PC-3 (cell line): ENCODE data around the gene KCNQ1. TPM values are rescaled to one million over a fixed set of nuclear protein-coding genes. Genes with fewer than 3 reads are reported as not detected.

ENCODE experiments used
- ATAC-seq: fragments of 200-7000 bp; cut with Tn5 transposase; 2 replicates; pipeline ENCODE4 v1.9.1; 2020; ENCODE audit warnings: mild to moderate bottlenecking, moderate library complexity
- BruUV-seq: library from RNA; stranded (reverse); fragments of 400-500 nt; replicated peaks from 2 replicates; lab custom pipeline; 2021; lab: Mats Ljungman, UMichigan
- CTCF ChIA-PET: fragments of 300-600 bp; sonication (Branson Sonifier 250); formaldehyde crosslinking; loops from one replicate; lab custom pipeline; 2022; ENCODE audit warnings: antibody characterized with exemption; lab: Charles Lee
- POLR2A ChIA-PET: fragments of 300-600 bp; sonication (Branson Sonifier 250); formaldehyde crosslinking; loops from one replicate; lab custom pipeline; 2022; ENCODE audit warnings: antibody characterized with exemption; ENCODE audit not compliant: unreplicated experiment; lab: Charles Lee
- DNase-seq: peaks from one replicate; pipeline ENCODE4 v3.0.0-alpha.2; 2015
- H2AFZ ChIP-seq: fragments of 300-600 bp; sonication (generic); 2 replicates; pipeline ENCODE4 v1.6.0; 2016; ENCODE audit warnings: antibody characterized with exemption, low read length
- H3F3A ChIP-seq: fragments of 300-600 bp; sonication (generic); one replicate; pipeline ENCODE4 v1.6.0; 2017; ENCODE audit warnings: antibody characterized with exemption, low read length, control low read depth, mild to moderate bottlenecking; ENCODE audit not compliant: unreplicated experiment
- H3K27ac ChIP-seq: fragments of 300-600 bp; sonication (generic); 2 replicates; pipeline ENCODE4 v1.5.1; 2016; ENCODE audit warnings: mild to moderate bottlenecking, low read length
- H3K27me3 ChIP-seq: fragments of 300-600 bp; sonication (generic); 2 replicates; pipeline ENCODE4 v1.6.1; 2016; ENCODE audit warnings: low read length, mixed read lengths
- H3K36me3 ChIP-seq: fragments of 300-600 bp; sonication (generic); 2 replicates; pipeline ENCODE4 v1.6.1; 2016; ENCODE audit warnings: low read depth, mixed run types, low read length, mixed read lengths
- H3K4me1 ChIP-seq: fragments of 300-600 bp; sonication (generic); 2 replicates; pipeline ENCODE4 v1.5.1; 2016; ENCODE audit warnings: low read length; ENCODE audit not compliant: insufficient read depth
- H3K4me2 ChIP-seq: fragments of 300-600 bp; sonication (generic); 2 replicates; pipeline ENCODE4 v1.6.0; 2016; ENCODE audit warnings: low read length
- H3K4me3 ChIP-seq: fragments of 300-600 bp; sonication (generic); 2 replicates; pipeline ENCODE4 v1.5.1; 2016; ENCODE audit warnings: mild to moderate bottlenecking, low read length, mixed read lengths
- H3K79me2 ChIP-seq: fragments of 300-600 bp; sonication (generic); 2 replicates; pipeline ENCODE4 v1.6.1; 2017; ENCODE audit warnings: low read length, mixed read lengths
- H3K9ac ChIP-seq: fragments of 300-600 bp; sonication (generic); 2 replicates; pipeline ENCODE4 v1.6.0; 2016; ENCODE audit warnings: mild to moderate bottlenecking, low read length
- H3K9me2 ChIP-seq: fragments of 300-600 bp; sonication (generic); replicated peaks from 2 replicates; pipeline ENCODE4 v1.6.1; 2016; ENCODE audit warnings: mixed run types, low read length, mixed read lengths
- H3K9me3 ChIP-seq: fragments of 300-600 bp; sonication (generic); 2 replicates; pipeline ENCODE4 v1.6.1; 2016; ENCODE audit warnings: low read length, mixed read lengths
- H4K20me1 ChIP-seq: fragments of 300-600 bp; sonication (generic); 2 replicates; pipeline ENCODE4 v1.6.1; 2016; ENCODE audit warnings: low read length, mixed read lengths
- EZH2 ChIP-seq: fragments of 300-600 bp; sonication (generic); IDR thresholded peaks from one replicate; pipeline ENCODE4 v1.6.1; 2017; ENCODE audit warnings: antibody characterized with exemption, mild to moderate bottlenecking, low read length; ENCODE audit not compliant: unreplicated experiment
- EZH2phosphoT487 ChIP-seq: fragments of 300-600 bp; sonication (generic); IDR thresholded peaks from 2 replicates; pipeline ENCODE4 v1.6.1; 2018; ENCODE audit warnings: mild to moderate bottlenecking, antibody characterized with exemption, low read length, borderline replicate concordance
- intact Hi-C: fragments of 100-400 bp; cut with micrococcal nuclease; formaldehyde crosslinking; loops from 2 replicates; pipeline ENCODE4 v1.9.0; 2023
- total RNA-seq: library from RNA; depleted of rRNA; stranded (reverse); fragments of >200 nt; gene quantifications from 2 replicates; pipeline ENCODE4 v1.2.3, GENCODE V29; 2014
- TF ChIP-seq, protein P1 (sequence below): fragments of 300-600 bp; sonication (generic); conservative IDR thresholded peaks from 2 replicates; pipeline ENCODE4 v1.5.1; 2017; ENCODE audit warnings: antibody characterized with exemption, low read depth, mild to moderate bottlenecking, low read length

The KCNQ1 gene
- total RNA-seq, 1 experiment from 2014 or later: 0.40 TPM

DNA sequence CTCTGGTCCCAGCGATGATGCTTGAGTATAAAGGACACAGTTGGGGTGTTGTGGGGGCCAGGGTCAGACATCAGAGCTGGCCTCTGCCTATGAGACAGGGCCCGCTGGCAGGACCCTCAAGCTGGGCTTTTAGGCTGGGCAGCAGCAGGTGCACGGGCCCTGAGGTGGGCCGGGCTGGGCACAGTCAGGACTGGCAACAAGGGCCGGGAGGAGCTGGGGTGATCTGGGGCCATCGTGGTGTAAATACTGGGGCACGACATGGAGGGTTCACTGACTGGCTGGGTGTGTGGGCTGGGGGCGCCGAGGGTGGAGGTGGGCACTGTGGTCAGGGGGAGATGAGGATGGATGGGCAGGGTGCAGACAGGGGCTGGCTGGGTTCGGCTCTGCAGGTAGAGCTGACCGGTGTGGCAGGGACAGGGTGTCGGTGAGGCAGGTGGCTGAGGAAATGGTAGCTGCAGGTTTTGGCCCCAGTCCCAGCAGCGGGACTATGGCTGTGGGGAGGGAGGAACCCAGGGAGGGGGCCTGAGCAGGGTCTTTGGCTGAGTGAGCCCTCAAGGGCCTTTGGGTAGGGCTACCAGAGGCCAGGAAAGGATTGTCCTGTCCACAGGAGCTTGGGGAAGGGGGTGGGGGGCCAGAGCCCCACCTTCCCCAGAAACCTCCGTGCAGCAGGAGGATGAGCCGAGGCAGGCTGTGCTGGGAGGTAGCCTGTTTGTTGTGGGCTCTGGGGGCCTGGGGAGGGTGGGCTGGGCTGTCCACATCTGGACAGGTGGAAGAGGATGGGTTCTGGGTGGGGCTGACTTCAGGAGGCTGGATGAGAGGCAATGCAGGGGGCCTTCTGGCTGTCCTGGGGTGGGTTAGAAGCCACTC, 81.4 kb downstream of the KCNQ1 start:
- no peaks in the 10 kb centered on the region for H3K4me1 ChIP-seq
- ChIA-PET CTCF (no interaction called here), POLR2A (no interaction called here)
- ATAC-seq (no peak), DNase-seq (no peak)
- no peak overlapping the region for H2AFZ ChIP-seq
- no peaks in the 10 kb centered on the region for H3F3A ChIP-seq
- H3K27ac ChIP-seq: no peak overlapping the region
- H4K20me1 ChIP-seq: no peaks in the 10 kb centered on the region
- H3K27me3 ChIP-seq: no peaks in the 10 kb centered on the region
- TF ChIP-seq EZH2 (no peak), EZH2phosphoT487 (no peak)
- BruUV-seq: no TSS peak
- no peak overlapping the region for H3K4me2 ChIP-seq
- no peak overlapping the region for H3K4me3 ChIP-seq
- no peaks in the 10 kb centered on the region for H3K79me2 ChIP-seq
- no peaks in the 10 kb centered on the region for H3K9me2 ChIP-seq
- intact Hi-C loops: no loop called here
- no peaks in the 10 kb centered on the region for H3K36me3 ChIP-seq
- H3K9ac ChIP-seq: no peak overlapping the region
- H3K9me3 ChIP-seq: no peaks in the 10 kb centered on the region

DNA sequence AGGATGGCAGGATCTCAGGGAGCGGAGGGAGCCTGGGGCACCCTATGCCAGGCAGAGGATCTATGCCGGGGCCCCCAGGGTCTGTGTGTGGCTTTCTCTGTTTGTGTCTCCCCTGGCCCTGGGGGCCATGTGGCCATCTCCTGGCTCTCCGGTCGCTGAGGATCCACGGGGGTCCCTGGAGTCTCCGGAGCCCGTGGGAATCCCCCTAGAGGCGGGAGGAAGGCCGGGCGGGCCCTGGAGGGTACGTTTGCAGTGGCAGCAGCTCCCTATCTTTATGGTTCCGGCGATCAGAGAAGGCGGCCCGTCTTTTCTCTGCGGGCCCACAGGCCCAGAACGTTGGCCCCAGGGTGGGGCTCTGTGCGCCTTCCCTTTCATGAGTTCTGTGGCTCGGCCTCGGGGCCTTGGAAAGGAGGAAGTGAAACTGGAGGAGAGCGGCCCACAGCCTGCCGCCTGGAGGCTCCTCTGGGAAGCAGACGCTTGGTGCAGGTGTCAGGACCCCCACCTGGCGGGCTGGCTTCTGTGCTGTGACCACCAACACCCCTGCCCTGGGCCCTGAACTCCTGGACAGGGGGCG, 82.1 kb downstream of the KCNQ1 start:
- Histone ChIP-seq H4K20me1 (no peaks in the 10 kb centered on the region), H3K4me2 (no peak overlapping the region), H3K27ac (no peak overlapping the region), H3K27me3 (no peaks in the 10 kb centered on the region), H3K4me3 (no peak overlapping the region), H3K9me2 (no peaks in the 10 kb centered on the region), H3K4me1 (no peaks in the 10 kb centered on the region), H3F3A (no peaks in the 10 kb centered on the region), H3K79me2 (no peaks in the 10 kb centered on the region), H3K9me3 (no peaks in the 10 kb centered on the region), H3K9ac (no peak overlapping the region), H3K36me3 (no peaks in the 10 kb centered on the region), H2AFZ (no peak overlapping the region)
- BruUV-seq: no TSS peak
- ChIA-PET POLR2A (no interaction called here), CTCF (no interaction called here)
- TF ChIP-seq, protein P1, sequence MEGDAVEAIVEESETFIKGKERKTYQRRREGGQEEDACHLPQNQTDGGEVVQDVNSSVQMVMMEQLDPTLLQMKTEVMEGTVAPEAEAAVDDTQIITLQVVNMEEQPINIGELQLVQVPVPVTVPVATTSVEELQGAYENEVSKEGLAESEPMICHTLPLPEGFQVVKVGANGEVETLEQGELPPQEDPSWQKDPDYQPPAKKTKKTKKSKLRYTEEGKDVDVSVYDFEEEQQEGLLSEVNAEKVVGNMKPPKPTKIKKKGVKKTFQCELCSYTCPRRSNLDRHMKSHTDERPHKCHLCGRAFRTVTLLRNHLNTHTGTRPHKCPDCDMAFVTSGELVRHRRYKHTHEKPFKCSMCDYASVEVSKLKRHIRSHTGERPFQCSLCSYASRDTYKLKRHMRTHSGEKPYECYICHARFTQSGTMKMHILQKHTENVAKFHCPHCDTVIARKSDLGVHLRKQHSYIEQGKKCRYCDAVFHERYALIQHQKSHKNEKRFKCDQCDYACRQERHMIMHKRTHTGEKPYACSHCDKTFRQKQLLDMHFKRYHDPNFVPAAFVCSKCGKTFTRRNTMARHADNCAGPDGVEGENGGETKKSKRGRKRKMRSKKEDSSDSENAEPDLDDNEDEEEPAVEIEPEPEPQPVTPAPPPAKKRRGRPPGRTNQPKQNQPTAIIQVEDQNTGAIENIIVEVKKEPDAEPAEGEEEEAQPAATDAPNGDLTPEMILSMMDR: no peak
- TF ChIP-seq EZH2 (no peak), EZH2phosphoT487 (no peak)
- DNase-seq: no peak
- intact Hi-C loops: no loop called here
- no peak for ATAC-seq

DNA sequence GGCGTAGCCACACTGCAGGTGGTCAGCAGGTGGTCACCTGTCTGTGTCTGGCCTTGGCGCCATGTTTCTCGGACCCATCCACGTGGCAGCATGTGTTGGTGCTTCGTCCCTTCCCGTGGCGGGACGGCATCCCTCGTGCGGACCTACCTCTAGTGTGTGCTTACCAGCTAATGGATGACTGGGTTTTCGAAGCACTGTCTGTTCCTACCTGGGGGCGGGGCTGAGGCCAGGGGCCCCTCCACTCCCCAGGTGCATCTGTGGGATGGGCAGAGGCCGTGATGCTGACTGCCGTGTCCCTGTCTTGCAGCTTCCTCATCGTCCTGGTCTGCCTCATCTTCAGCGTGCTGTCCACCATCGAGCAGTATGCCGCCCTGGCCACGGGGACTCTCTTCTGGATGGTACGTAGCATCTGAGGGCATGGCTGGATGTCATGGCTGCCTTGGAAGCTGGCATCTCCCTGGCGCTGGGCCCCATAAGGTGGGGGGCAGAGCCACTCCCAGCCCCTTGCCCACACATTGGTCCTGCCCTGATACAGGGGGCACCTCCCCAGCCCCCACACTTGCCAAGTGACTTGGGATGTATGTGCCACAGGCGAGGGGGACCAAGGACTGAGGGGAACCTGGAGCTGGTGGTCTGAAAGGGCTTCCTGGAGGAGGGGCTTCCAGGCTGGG, 82.9 kb downstream of the KCNQ1 start:
- CTCF ChIA-PET: no interaction called here
- intact Hi-C loops: no loop called here

More for the DNA sequence above, 82.9 kb downstream of the KCNQ1 start:
- Histone ChIP-seq H3K4me1 (no peaks in the 10 kb centered on the region), H3K79me2 (no peaks in the 10 kb centered on the region), H3K9ac (no peak overlapping the region), H3K36me3 (no peaks in the 10 kb centered on the region; the same call in 1 of the 2 replicates), H3K27me3 (no peaks in the 10 kb centered on the region), H3K9me2 (no peaks in the 10 kb centered on the region), H3F3A (no peaks in the 10 kb centered on the region), H3K4me3 (no peak overlapping the region), H3K27ac (no peak overlapping the region), H2AFZ (no peak overlapping the region), H3K4me2 (no peak overlapping the region), H3K9me3 (no peaks in the 10 kb centered on the region), H4K20me1 (no peaks in the 10 kb centered on the region)
- DNase-seq: no peak
- POLR2A ChIA-PET: no interaction called here
- no peak for ATAC-seq
- no TSS peak for BruUV-seq
- no peak for TF ChIP-seq EZH2
- TF ChIP-seq, protein P1: no peak
- no peak for TF ChIP-seq EZH2phosphoT487
